ENCODE results near the gene TGFA.

GRCh38 chr2:70469961-70470360 is 83.7 kb downstream of the TGFA start:
- TF ChIP-seq CTCF (IDR thresholded peaks at IDR 0.05) (no peak), SP1 (CRISPR knock-in tag; conservative IDR thresholded peaks at IDR 0.05) (no peak), ESRRA (CRISPR knock-in tag; IDR thresholded peaks at IDR 0.05; ENCODE audit: borderline replicate concordance) (no peak), NFATC4 (CRISPR knock-in tag; IDR thresholded peaks at IDR 0.05) (no peak), OVOL2 (CRISPR knock-in tag; IDR thresholded peaks at IDR 0.05; ENCODE audit: borderline replicate concordance) (no peak), USF2 (CRISPR knock-in tag; IDR thresholded peaks at IDR 0.05) (no peak), NR3C1 (CRISPR knock-in tag; conservative IDR thresholded peaks at IDR 0.05; ENCODE audit: low read depth) (no peak), SMAD3 (CRISPR knock-in tag; IDR thresholded peaks at IDR 0.05; ENCODE audit: borderline replicate concordance) (no peak), ELF4 (CRISPR knock-in tag; IDR thresholded peaks at IDR 0.05; ENCODE audit: low read depth) (no peak)

Data from WTC11 (cell line).